GM12801 (cell line): ENCODE data around the gene RPS14.

Experiments used
- CTCF ChIP-seq: IDR thresholded peaks from one replicate; pipeline ENCODE4 v1.5.1; 2011; ENCODE audit warnings: control low read depth; ENCODE audit not compliant: insufficient read length; ENCODE audit errors: extremely low read depth

Gene RPS14

DNA sequence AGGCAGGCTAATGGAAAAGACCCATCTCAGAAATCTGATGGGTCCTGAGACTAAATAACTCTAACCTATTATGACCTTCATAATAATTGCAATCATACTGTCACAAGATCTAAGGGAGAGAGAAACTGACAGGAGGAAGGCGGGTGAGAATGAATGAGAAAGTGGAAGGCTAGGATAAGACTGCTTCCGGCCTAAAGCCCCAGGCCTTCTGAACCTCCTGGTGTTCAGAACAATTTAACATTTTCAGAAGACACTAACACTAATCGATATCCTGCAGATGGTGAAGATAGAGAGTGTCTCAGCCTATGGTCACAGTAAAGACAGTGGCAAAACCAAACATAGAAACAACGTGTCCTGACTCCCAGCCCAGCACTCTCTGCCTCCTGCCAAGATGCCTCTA is 1.2 kb downstream of the RPS14 start:
- no peak for TF ChIP-seq CTCF

GRCh38 chr5:150447188-150447587 is 2.4 kb downstream of the RPS14 start:
- no peak for TF ChIP-seq CTCF

DNA sequence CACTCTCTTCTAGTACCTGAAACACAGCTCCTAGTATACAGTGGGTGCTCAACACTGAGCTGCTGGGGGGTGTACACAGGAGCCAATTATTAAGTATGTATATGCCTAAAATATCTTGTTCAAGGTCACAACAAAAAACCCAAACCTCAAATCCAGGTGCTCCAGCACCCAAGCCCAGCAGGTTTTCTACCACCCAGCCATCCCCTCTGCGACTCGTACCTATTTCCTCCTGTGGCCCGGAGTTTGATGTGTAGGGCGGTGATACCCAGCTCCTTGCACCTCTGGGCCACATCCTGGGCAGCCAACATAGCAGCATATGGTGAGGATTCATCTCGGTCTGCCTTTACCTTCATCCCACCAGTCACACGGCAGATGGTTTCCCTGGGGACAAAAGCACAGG is 3.0 kb downstream of the RPS14 start:
- TF ChIP-seq CTCF: no peak

- no peak for TF ChIP-seq CTCF
These were observed 3.5 kb downstream of the RPS14 start for GRCh38 chr5:150446088-150446487.

DNA sequence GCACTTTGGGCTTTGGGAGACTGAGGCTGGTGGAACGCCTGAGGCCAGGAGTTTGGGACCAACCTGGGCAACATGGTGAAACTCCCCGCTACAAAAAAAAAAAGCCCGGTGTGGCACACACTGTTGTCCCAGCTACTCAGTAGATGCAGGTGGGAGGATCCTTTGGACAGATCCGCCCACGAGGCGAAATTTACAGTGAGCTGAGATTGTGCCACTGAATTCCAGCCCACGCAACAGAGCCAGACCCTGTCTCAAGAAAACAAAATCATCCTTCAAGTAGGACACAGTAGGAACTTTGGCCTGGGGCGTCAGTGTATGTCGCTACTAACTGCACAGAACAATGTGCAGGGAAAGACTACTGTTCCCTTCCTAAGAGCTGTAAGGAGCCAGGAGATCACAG is 4.8 kb downstream of the RPS14 start:
- no peak for TF ChIP-seq CTCF

DNA sequence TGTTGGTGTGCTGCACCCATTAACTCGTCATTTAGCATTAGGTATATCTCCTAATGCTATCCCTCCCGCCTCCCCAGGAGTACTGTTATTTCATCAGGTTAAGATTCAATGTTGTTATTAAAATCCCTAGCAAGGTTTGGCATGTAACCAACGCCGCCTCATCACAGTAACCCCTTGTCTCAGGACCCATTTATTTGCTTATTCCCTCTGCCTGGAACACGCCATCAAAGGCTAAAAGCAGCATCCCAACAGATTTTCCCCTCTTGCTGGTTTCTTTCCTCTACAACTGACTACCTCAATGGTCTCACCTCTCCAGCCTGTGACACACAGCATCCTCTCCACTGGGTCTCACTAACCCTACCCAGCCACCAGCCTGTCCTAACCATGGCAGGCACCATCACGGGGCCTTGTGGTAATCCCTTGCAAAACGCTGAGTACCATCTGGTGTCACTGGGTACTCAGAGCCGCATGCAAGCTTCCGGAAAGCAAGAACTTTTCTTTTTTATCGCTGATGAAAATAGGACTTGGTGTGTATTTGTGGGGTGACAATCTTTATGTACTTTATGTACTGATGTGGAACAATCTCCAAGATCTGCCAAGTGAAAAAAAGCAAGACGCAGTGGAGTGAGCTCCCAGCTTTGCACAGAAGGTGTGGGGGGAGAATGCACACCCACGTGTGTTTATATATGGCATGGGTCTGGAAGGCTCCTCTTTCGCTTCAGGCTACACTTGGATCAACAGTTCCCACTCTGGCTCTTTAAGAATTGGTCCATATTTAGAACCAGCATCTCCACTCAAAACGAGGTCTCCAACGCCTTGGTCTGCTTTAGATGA is 6.1 kb downstream of the RPS14 start:
- no peak for TF ChIP-seq CTCF

GRCh38 chr5:150442699-150443080 is 6.8 kb downstream of the RPS14 start:
- no peak for TF ChIP-seq CTCF
